Measurements from ENCODE around the gene KCNG4. TPM values are rescaled to one million over a fixed set of nuclear protein-coding genes. Genes with fewer than 3 reads are reported as not detected.

Gene KCNG4
- total RNA-seq, 1 experiment from 2014 or later: not detected

- TF ChIP-seq CEBPB (IDR thresholded peaks at IDR 0.05; ENCODE audit: low read depth) (no peak), ELF1 (IDR thresholded peaks at IDR 0.05; ENCODE audit: borderline replicate concordance, low read depth) (no peak), CTCF (IDR thresholded peaks at IDR 0.05 in 2 of 3, conservative IDR thresholded peaks at IDR 0.05 in 1 of 3; ENCODE audit: borderline replicate concordance in 1 of 3, insufficient read depth in 1 of 3, low read depth in 2 of 3, low read length in 2 of 3) (no peak)
Observed at GRCh38 chr16:84228256-84228838, 11.5 kb downstream of the KCNG4 start (continued).

GRCh38 chr16:84227548-84227947, 12.3 kb downstream of the KCNG4 start:
- Histone ChIP-seq H3K4me3 (replicated peaks in 1 of 2; ENCODE audit: low read depth in 1 of 2, low read length in 2 of 2) (peak overlapping the region in 1 of 2 experiments; percentile 48; a peak in 2 of 4 replicates), H3K9ac (ENCODE audit: low read length) (peak overlapping the region; percentile 51; the same call in 1 of the 2 replicates), H2AFZ (ENCODE audit: low read depth, low read length, poor library complexity, severe bottlenecking) (no peak overlapping the region), H4K20me1 (ENCODE audit: insufficient read depth) (no peaks in the 10 kb centered on the region), H3K79me2 (ENCODE audit: insufficient read depth, low read length) (no peaks in the 10 kb centered on the region), H3K4me1 (ENCODE audit: control insufficient read depth in 1 of 2, insufficient read depth in 2 of 2, low read length in 2 of 2) (peaks cover 24 to 55% of the 10 kb centered on the region in 2 experiments), H3K27me3 (ENCODE audit: insufficient read depth, low read length) (peaks cover 8% of the 10 kb centered on the region; the same call in 1 of the 2 replicates), H3K36me3 (ENCODE audit: control insufficient read depth in 1 of 2, insufficient read depth in 2 of 2, low read length in 2 of 2) (no peaks in the 10 kb centered on the region), H3K27ac (ENCODE audit: low read depth, low read length) (peak overlapping the region; percentile 5), H3K9me3 (ENCODE audit: control insufficient read depth in 1 of 2, insufficient read depth in 1 of 2, low read depth in 1 of 2, low read length in 2 of 2) (no peaks in the 10 kb centered on the region), H3K9me2 (ENCODE audit: insufficient read depth) (no peaks in the 10 kb centered on the region), H3K4me2 (ENCODE audit: low read length) (peak overlapping the region; percentile 78)
- no peak for DNase-seq (ENCODE audit: low read depth, low spot score)
- intact Hi-C loops (cut with micrococcal nuclease): no loop called here
- BruUV-seq (replicated peaks): no TSS peak
- no peak for ATAC-seq
- ChIA-PET POLR2A (interaction anchor here (1.1 to 1.5 kb wide), 2 partner anchors 41 to 111 kb away, joined by 4 to 5 read pairs; partner anchors contain the start of genes MBTPS1 and TAF1C), CTCF (interaction anchor here (1.0 to 2.0 kb wide), 4 partner anchors 41 to 143 kb away, joined by 4 to 9 read pairs (median 6); partner anchors contain the start of gene TAF1C), RAD21 (ENCODE audit: low non-redundant PET in 1 of 2, low total read pairs in 2 of 2, uncharacterized antibody in 2 of 2, unreplicated experiment in 2 of 2) (interaction anchor here in 1 of 2 experiments (0.9 kb wide), 1 partner anchor 41 kb away, joined by 4 read pairs; the partner anchor contains the start of gene TAF1C)
- TF ChIP-seq YY1 (IDR thresholded peaks at IDR 0.05; ENCODE audit: extremely low read depth, insufficient replicate concordance, low read depth, low read length): no peak
- TF ChIP-seq ZNF274 (IDR thresholded peaks at IDR 0.05; ENCODE audit: low read depth, low read length): no peak
- no peak for TF ChIP-seq SP1 (IDR thresholded peaks at IDR 0.05; ENCODE audit: low read depth)
- no peak for TF ChIP-seq ATF3 (IDR thresholded peaks at IDR 0.05)

Data from HCT116 (cell line).